Measurements from ENCODE around the gene TMEM147.

The TMEM147 gene

DNA sequence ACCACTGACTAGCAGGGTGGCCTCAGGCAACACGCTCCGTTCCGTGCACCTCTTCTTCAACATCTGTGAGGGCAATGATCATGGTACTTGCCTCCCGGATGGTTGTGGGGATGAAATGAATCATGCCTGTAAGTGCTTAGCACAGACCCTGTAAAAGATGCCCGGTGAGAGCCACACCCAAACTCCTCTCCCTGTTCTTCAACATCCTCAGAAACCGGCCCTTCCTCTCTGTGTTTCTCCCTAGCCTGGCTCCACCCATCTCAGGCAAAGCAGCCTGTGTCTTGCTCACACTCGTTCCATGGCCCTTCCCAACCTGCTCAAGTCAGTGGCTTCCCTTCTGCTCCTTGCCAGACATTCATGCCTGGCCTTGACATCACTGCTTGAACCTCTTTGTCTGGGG, 26.1 kb upstream of the TMEM147 start:
- DNase-seq (ENCODE audit: low spot score) (no peak), FAIRE-seq (no peak)

DNA sequence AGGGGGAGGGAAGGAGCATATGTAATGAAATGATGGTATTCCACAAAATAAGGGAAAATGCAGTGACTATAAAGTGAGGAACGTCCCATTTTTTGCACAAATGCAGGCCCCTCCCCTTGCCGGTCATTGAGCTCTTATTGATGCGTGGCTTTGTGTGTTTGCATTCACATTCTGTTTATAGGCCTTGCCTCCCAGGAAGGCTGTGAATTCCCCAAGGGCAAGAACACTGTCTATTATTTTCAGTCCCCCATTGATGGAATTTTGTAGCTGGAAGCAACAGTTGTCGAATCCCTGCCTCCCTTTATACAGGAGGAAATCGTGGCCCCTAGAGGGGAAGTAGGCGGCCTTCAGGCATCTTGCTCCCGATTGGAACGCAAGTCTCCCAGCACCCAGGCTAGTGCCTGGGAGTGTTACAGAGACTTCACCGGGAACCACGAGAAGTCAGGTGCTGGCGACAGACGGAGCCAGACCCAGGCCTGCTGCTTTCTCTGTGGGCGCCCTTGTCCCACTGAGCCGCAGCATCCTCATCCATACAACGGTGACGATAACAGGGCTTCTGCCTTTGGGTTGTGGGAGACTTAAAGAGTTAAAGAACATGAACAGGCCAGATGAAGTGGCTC, 24.2 kb upstream of the TMEM147 start:
- FAIRE-seq: no peak

DNA sequence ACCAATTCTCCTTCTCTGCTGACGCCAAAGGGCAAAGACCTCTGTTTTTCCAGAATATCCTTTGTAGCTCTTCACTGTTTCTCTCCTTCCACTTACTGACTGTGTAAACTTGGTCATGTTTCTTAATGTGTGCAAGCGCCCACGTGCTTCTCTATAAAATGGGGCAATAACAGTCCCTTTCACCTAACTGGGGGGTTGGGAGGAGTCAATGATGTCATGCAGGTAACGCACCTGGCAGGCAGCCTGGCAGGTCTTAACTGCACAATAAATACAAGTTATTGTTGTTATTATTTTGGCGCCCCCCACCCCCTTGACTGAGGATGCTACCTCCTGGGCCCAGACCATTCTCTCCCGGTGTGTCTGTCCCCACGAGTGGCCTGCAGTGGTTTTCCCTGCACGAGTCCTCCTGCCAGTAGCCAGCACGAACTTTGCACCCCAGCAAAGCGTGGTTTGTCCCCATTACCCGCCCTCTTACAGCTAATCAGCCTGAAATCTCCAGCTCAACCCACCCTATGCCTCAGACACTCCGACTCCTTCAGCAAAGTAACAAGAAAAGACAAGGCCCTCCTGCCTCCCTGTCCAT, 22.6 kb upstream of the TMEM147 start:
- DNase-seq (ENCODE audit: low spot score) (no peak), FAIRE-seq (no peak)

More for the DNA sequence above, 24.2 kb upstream of the TMEM147 start:
- no peak for DNase-seq (ENCODE audit: low spot score)

DNA sequence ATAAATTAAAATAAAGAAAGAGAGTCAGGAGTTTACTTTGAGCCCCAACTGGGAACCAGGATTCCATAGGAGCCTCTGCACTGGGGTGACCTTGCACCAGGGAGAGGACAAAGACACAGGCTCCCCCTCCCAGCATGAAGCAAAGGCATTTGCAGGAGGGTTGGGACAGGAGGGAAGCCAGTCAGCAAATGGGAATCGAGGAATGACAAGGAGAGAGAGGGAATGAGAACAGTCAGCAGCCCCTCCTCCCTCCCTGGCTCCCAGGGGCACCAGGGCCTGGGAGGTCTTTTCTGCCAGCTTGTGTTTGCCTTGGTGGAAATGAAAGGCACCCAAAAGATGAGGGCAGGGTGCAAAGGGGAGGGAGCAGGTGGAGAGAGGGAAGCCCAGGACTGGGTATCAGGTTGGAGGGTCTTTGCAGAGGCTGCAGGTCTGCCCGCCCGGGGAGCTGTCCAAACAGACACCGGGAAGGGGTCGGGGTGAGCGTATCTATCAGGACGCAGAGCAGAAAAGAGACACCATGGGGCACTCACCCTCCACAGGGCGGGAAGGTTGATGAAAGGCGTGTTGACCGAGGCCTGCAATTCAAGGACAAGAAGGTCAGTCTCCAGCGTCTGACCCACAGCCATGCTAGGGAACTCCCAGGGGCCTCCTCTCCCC, 21.1 kb upstream of the TMEM147 start:
- DNase-seq (ENCODE audit: low spot score): no peak
- FAIRE-seq: no peak

DNA sequence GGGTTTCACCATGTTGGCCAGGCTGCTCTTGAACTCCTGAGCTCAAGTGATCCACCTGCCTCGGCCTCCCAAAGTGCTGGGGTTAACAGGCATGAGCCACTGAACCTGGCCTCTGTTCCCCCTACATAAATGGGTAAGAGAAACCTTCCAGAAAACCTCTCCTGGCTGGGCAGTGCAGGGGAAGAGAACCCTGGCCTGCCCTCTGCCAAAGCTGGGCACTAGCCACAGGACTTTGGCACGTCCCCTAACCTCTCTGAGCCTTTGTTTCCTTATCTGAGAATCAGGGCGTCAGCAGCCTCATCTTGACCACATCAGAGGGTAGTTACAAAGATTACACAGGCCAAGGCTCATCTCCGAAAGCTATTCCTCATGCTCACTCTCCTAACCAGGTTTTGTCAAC, 19.6 kb upstream of the TMEM147 start:
- DNase-seq (ENCODE audit: low spot score) (no peak), FAIRE-seq (no peak)

DNA sequence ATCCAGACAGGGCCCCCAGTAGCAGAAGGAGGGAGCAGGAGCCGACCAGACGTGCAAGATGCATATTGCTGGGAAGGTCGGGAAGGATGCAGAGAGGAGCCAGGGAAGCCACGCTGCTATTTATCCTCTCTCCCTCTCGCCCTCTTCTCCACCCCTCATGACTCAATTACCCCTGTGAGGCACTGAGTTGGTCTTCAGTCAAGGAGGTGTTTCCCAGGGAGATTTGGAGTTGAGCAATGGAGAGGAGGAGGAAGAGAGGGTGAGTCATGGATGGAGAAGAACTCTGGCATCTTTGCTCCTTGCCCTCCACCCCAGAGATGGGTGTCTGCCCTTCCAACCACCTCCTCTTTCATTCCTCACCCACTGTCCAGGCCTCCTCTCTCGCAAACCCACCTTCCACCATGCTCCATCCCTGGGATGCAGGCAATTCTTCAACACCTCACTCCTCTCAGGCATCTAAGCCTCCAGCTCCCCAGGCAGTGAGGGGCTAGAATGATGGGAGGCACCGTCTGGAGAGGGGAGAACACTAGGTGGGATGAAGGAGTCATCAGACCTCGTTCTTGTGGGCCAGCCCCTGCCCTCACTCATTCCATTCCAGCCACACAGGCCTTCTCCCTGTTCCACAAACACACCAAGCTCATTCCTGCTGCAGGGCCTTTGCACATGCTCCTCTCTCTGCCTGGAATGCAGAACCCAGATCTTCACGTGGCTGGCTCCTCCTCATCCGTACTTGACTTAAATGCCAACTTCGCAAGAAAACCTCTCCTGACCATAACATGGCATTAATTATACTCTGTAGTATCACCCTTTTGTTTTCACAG, 17.0 kb upstream of the TMEM147 start, which contains the start of gene SBSN:
TSS of gene SBSN (minus strand) at position 94 of the 821 bp plus-strand sequence. CDS start at position 64, 30 bp downstream.
- FAIRE-seq (no peak), DNase-seq (ENCODE audit: low spot score) (peak; percentile 5)

DNA sequence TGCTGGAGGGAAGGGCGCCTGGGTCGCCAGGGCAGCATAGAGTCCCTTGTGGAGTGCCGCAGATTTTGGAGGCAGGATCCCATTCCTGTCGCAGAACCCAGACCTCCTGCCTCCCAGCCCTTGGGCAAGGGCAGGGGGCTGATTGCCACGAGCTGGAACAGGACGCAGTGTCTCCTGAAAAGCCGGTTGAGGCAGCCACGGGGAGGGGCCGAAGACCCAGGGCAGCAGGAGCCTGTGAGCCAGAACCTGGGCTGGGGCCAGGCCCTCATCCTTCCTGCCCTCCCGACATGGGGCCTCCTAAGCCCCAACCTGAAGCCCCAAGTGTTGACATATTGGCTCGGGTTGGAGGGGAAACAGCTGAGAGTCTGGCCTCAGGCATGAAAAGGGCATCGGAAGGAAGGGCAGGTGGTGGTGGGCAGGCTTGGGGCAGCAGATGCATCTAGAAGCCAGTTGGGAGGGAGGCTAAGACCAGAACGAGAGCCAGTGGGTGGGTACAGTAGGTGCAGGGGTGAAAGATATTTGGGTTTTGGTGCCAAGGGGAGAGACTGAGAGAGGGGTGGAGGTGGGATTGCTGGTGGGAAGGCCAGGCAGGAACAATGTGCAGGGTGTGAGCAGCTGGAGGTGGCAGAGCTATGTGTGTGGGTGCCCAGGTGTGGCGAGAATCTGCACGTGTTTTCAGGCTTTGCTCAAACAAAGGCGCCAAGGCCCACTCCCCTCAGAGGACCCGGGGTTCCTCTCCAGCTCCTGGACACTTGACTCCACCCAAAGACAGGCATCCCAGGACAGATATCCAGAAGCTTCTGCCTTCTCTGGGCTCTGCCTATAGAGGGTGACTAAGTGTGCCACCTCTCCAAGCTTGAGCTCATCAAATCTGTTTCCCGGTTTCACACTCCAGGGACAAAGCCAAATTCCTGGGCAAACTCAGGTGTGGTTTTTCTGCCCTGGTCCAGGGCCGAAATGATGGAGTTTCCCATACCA, 15.9 kb upstream of the TMEM147 start:
- no peak for DNase-seq (ENCODE audit: low spot score)
- FAIRE-seq: no peak

DNA sequence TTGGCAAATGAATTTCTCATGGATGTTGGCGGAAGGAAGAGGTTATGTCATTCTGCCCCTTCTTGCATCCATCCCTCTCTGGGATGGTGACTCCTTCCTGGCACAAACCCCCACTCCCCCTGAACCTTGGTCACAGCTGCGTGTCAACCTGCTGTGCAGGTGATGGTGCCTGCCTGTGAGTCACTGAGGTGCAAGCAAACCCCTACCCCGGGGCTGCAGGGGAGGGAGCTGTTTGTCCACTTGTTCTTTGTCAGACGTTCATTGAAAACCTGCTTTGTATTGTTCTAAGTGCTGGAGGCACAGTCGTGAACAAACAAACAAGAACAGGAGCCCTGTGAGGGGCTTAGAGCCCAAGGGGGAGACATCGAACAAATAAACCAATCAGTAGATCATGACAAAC, 14.1 kb upstream of the TMEM147 start:
- FAIRE-seq: no peak
- DNase-seq (ENCODE audit: low spot score): no peak

DNA sequence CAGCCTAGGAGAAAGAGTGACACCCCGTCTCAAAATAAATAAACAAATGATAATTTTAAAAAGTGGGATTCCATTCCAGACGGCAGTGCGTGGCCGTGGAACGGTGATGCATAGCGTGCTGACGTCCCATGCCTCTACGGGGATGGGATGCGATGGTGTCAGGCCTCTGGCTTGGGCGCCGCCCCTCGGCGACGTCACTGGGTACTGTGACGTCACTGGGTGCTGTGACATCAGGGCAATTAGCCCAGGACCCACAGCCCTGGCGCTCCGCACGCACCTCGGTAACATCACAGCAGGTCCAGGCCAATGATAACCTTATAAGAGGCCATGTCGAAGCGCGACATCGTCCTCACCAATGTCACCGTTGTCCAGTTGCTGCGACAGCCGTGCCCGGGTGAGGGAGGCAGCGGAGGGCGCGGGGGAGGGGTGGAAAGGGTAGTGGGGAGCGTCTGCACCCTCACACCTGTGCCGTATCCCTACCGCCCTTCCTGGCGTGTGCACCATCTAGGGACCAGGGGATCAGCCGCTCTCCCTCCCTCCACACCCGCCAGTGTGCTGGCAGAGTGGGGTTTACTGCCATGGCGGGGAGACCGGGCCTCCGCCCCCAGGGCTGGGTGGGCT, 12.1 kb upstream of the TMEM147 start, which contains the start of gene GAPDHS:
TSS of gene GAPDHS (plus strand) at position 256 of the 621 bp plus-strand sequence. CDS start at position 328, 72 bp downstream.
- FAIRE-seq: no peak
- DNase-seq (ENCODE audit: low spot score): no peak

DNA sequence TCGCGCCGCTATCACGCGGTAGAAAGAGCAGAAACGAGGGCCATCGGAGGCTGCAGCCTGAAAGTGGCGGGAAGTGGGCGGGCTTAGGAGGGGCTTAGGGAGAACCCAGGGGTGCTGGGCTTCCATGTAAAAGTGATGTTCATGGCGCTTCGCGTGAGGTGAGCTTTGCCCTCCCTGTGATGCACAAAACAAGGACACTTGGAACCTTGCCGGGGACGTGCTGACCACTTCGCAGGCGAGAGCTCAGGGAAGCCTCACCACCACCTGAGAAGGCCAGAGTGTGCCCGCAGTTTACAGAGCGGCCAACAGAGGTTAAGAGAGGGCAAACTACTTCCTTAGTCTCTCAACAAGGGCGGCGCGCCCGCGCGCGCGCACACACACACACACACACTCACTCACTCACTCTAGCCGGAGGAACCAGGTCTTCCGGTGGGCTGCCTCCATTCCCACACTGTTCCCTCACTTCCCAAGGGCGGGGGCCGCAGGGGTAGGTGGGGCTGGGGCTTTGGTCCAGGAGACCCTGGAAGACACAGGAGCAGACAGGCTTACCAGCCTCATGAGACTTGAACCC, 11.5 kb upstream of the TMEM147 start:
- FAIRE-seq (no peak), DNase-seq (ENCODE audit: low spot score) (no peak)

DNA sequence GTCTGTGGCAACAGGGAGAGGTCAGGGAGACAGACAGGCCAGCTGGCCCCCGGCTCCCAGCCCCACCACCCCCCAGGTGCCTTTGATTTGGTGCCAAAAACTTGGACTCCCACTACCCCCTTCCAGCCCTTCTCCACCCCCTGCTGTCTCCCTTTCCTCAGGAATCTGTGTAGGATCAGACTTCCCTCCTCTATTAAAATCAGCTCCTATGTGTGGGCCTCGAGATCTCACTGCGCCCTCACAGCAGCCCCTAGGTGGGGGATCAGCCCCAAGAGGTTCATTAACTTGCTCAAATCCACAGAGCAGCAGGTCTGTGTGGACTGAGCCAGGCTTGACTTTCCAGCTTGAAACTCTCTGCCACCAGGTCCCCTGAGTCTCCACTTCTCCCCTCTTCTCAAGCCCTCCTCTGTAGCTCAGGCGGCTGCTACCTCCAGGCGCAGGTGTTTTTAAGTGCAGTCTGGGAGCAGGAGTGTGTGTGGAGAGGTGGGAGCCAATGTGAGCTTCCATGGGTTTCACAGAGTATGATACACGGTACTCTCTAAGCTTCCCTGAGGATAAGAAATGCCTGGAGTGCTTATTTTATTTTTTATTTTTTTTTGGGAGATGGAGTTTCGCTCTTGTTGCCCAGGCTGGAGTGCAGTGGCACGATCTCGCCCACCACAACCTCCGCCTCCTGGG, 10.5 kb upstream of the TMEM147 start:
- no peak for FAIRE-seq
- no peak for DNase-seq (ENCODE audit: low spot score)

DNA sequence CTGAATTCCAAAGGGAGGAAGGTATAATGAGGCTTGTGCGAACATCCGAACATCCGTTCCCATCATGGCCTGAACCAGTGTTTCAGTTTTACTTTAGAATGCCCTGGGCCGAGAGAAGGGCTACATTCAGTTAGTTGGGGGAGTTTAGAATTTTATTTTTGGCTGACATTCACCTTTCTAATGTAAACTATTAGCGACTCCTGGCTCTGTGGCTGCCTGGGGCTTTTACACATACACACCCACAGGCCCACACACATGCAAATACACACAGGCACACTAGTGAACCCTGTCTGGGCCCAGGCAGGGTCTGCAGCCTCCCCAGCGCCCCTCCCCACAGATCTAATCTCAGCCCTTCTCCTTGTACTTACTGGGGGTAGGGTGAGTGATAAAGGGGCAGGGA, 6.1 kb upstream of the TMEM147 start:
- DNase-seq (ENCODE audit: low spot score) (no peak), FAIRE-seq (no peak)

DNA sequence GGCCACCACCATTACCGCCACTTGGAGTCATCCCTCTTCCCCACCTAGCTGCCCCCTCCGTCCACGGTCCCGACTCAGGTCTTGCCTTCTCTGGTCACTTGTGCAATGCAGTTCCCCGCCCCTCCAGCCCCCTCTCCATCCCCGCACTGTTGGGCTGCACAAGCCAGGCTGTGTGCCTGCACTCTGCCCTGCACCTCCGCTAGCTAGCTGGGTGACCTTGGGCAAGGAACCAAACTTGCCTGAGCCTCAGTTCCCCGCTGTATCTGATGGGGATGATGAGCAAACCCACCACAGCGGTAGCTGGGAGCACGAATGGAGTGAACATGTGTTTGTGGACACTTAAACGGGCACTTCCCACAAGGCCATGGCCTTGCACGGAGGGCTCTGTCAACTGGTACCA, 5.6 kb upstream of the TMEM147 start:
- no peak for FAIRE-seq
- no peak for DNase-seq (ENCODE audit: low spot score)

DNA sequence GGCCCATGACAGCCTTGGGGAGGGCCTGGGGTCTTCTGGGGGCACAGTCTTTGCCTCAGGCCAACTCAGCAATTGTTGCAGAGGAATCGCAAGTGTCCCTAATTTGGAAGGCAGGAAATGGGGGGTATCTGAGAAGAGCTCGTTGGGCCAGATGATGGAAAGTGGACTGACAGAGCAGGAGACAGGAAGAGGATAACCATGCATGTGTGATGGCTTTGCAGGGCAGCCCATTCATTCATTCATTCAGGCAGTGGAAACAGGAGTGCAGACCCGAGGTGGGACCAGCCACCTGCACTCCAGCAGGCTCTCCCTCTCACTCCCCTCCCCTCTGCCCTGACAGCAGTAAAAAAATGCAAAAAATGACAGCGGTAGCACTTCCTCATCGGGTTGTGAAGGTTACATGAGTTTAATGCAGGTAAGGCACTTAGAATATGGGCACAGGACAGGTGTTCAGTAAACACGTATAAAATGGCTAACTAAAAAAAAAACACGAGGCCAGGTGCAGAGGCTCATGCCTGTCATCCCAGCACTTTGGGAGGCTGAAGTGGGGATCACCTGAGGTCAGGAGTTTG, 5.0 kb upstream of the TMEM147 start:
- FAIRE-seq: no peak
- DNase-seq (ENCODE audit: low spot score): no peak

DNA sequence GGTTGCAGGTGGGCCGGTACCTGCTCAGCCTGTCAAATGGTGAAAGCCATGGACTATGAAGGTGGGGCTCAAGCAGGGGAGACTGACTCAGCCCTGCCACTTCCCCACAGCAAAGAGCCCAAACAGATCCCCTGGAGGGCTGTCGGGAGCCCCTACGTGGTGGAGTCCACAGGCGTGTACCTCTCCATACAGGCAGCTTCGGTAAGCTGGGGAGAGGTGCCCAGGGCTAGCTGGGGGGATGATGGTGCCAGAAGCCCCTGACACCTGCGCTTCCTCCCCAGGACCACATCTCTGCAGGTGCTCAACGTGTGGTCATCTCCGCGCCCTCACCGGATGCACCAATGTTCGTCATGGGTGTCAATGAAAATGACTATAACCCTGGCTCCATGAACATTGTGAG, 3.2 kb upstream of the TMEM147 start:
- DNase-seq (ENCODE audit: low spot score) (no peak), FAIRE-seq (no peak)

DNA sequence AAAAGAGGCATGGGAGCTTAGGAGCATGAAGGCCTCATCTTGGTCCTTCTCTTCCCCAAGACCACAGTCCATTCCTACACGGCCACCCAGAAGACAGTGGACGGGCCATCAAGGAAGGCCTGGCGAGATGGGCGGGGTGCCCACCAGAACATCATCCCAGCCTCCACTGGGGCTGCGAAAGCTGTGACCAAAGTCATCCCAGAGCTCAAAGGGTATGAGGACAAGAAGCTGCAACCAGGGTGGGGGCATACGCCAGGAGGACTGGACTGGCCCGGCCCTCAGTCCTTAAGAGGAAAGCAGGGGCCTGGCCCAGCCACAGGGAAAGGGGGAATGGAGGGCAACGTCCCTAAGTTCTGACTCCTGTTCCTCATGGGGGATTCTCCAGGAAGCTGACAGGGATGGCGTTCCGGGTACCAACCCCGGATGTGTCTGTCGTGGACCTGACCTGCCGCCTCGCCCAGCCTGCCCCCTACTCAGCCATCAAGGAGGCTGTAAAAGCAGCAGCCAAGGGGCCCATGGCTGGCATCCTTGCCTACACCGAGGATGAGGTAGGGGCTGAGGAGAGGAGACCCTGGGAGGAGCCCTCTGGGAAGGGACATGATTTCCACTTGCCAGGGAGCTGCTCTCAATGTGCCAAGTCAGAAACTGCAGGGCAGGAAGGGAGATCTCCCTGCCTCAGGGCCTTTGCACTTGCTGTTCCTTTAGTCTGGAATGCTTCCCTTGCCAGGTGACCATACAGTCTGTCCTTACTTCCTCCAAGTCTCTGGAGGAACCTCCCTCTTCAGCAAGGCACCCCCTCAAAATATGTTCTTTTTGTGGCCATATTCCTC, 1.9 kb upstream of the TMEM147 start:
- FAIRE-seq (no peak), DNase-seq (ENCODE audit: low spot score) (no peak)

DNA sequence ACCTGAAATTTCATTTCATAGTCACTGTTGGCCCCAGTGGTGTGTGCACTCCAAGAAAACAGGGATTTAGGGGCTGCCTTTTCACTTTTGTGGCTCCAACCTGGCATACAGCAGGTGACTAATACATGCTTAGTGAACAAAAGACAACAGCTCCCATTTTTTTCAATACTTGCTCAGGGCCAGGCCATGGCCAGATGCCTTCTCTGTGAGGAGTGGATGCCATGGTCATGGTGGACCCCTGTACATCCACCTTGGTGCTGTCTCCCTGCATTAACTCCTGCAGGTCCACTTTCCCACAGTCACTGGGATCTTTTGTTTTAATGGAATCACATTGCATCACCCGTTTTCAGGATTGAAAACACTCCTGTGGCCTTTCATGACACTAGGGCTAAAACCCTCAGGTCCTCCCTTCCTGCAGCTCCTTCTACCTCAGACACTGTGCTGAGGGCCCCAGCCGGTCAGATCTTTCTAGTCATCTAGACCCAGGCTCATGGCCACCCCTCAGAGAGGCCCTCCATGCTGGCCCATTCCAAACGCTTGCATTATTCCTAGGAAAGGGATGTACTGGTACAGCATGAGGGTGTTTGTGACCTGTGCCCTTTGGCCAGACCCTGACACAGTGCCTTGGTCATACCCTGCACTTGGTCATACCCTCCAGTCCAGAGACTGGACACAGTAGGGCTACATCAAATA, 1.2 kb upstream of the TMEM147 start:
- DNase-seq (ENCODE audit: low spot score): no peak
- no peak for FAIRE-seq
